Measurements from ENCODE around the gene DSE. TPM values are rescaled to one million over a fixed set of nuclear protein-coding genes. Genes with fewer than 3 reads are reported as not detected.
"Not testable (repeated sequence)": the region's sequence is repeated elsewhere in the genome, so short reads cannot be mapped to it uniquely, and the experiment has no call there.

The DSE gene
- total RNA-seq, 4 donors from 2014 or later: 22.2 to 32.8 (median 30.5) TPM

DNA sequence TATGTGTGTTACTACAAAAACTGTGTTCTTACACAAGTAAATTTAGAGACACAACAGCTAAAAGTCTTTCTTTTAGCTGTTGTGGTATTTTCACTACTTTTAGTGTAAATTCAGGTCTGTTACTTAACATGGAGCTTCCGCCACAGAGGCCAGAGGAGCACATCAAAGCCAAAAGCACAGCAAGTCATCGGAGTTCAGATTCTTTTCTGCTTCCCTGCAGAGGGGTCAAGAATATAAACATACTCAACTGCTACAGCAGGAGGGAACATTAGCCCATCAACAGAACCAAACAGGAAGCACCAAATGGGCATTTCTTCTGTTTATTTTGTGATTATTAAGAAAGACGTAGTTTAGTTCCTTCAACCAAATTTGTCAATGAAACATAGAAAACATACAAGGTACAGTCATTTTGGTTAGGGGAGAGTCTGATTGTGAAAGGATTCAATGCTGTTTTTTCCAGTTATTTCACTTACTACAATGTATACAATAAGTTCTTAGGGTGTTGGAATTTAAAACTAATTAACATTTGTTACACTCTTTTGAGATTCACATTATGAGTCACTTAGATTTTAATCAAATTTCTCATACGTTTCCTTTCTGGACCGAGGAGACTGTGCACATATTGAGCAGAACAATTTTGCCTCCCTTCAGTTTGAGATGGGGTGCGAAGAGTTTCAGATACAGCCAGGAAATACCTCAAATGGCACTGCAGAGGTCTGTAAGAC, 42.8 kb upstream of the DSE start:
- Histone ChIP-seq H3K9me3 (no peaks in the 10 kb centered on the region), H3K27me3 (no peaks in the 10 kb centered on the region), H3K4me3 (replicated peaks in 1 of 3) (no peak overlapping the region), H3K27ac (no peak overlapping the region), H3K36me3 (no peaks in the 10 kb centered on the region), H3K4me1 (no peaks in the 10 kb centered on the region)
- intact Hi-C loops (cut with DNase I): no loop called here
- no peak for TF ChIP-seq POLR2A (IDR thresholded peaks at IDR 0.05)
- TF ChIP-seq, protein P1, sequence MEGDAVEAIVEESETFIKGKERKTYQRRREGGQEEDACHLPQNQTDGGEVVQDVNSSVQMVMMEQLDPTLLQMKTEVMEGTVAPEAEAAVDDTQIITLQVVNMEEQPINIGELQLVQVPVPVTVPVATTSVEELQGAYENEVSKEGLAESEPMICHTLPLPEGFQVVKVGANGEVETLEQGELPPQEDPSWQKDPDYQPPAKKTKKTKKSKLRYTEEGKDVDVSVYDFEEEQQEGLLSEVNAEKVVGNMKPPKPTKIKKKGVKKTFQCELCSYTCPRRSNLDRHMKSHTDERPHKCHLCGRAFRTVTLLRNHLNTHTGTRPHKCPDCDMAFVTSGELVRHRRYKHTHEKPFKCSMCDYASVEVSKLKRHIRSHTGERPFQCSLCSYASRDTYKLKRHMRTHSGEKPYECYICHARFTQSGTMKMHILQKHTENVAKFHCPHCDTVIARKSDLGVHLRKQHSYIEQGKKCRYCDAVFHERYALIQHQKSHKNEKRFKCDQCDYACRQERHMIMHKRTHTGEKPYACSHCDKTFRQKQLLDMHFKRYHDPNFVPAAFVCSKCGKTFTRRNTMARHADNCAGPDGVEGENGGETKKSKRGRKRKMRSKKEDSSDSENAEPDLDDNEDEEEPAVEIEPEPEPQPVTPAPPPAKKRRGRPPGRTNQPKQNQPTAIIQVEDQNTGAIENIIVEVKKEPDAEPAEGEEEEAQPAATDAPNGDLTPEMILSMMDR (IDR thresholded peaks at IDR 0.05): no peak
- 81 to 84% methylated on average over 6 of the region's 6 CpGs for WGBS, 2 donors
- no peak for DNase-seq

- WGBS, 2 donors: 79 to 84% methylated on average over 1 of the region's 1 CpG
- Histone ChIP-seq H3K4me3 (replicated peaks in 1 of 3) (no peak overlapping the region), H3K36me3 (no peaks in the 10 kb centered on the region), H3K27me3 (no peaks in the 10 kb centered on the region), H3K27ac (no peak overlapping the region), H3K4me1 (no peaks in the 10 kb centered on the region), H3K9me3 (no peaks in the 10 kb centered on the region)
- no peak for DNase-seq
- intact Hi-C loops (cut with DNase I): no loop called here
- TF ChIP-seq POLR2A (IDR thresholded peaks at IDR 0.05): no peak
- TF ChIP-seq, protein P1 (IDR thresholded peaks at IDR 0.05): no peak
Observed at GRCh38 chr6:116328528-116328903, 42.2 kb upstream of the DSE start.

DNA sequence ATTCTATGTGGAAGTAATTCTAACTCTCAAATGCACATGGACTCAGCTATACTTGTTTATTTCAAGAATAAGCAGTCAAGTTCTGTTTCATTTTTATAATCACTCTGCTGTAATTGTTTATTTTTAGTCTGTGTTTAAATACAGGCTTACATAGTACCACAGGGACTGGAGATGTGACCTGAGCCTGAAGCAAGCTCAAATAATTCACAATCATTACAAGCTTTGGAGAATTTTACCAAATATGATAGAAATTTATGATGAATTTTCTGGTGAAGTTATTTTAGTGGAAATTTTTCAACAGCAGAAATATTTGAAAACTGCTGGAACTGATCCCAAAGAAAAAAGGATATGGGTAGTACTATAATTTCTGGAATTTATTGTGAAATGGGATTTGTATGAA, 41.6 kb upstream of the DSE start:
- Histone ChIP-seq H3K36me3 (no peaks in the 10 kb centered on the region), H3K27me3 (no peaks in the 10 kb centered on the region), H3K4me1 (no peaks in the 10 kb centered on the region), H3K4me3 (replicated peaks in 1 of 3) (no peak overlapping the region), H3K9me3 (no peaks in the 10 kb centered on the region), H3K27ac (no peak overlapping the region)
- intact Hi-C loops (cut with DNase I): no loop called here
- no peak for DNase-seq
- TF ChIP-seq POLR2A (IDR thresholded peaks at IDR 0.05): no peak
- TF ChIP-seq, protein P1 (IDR thresholded peaks at IDR 0.05): no peak

DNA sequence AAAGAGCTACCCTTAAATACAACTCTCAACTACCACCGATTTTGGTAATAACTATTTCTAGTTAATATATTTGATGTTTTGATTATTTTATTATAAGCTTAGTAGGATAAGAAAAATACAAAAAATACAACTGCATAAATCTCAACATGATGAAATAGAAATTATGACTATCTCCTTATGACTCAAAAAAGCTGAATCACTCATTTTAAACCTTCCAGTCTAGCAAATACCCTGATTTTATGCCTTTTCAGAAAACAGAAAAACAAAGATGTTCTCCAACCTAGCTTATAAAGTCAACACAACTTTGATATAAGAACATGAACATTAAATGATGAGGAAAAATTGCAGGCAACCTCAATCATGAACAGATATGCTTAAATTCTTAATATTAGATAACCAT, 40.2 kb upstream of the DSE start:
- WGBS, 2 donors: 97 to 99% methylated on average over 1 of the region's 1 CpG
- H3K36me3 ChIP-seq: no peaks in the 10 kb centered on the region
- TF ChIP-seq POLR2A (IDR thresholded peaks at IDR 0.05): no peak
- TF ChIP-seq, protein P1 (IDR thresholded peaks at IDR 0.05): no peak
- no peaks in the 10 kb centered on the region for H3K27me3 ChIP-seq
- no peak for DNase-seq
- intact Hi-C loops (cut with DNase I): no loop called here
- no peaks in the 10 kb centered on the region for H3K9me3 ChIP-seq
- no peak overlapping the region for H3K4me3 ChIP-seq (replicated peaks in 1 of 3)
- H3K4me1 ChIP-seq: no peaks in the 10 kb centered on the region
- H3K27ac ChIP-seq: no peak overlapping the region

GRCh38 chr6:116332096-116332495, 38.7 kb upstream of the DSE start:
- Histone ChIP-seq H3K27me3 (no peaks in the 10 kb centered on the region), H3K4me1 (no peaks in the 10 kb centered on the region), H3K27ac (no peak overlapping the region), H3K9me3 (no peaks in the 10 kb centered on the region), H3K36me3 (no peaks in the 10 kb centered on the region), H3K4me3 (replicated peaks in 1 of 3) (no peak overlapping the region)
- no peak for DNase-seq
- TF ChIP-seq, protein P1 (IDR thresholded peaks at IDR 0.05): no peak
- TF ChIP-seq POLR2A (IDR thresholded peaks at IDR 0.05): no peak
- intact Hi-C loops (cut with DNase I): no loop called here

DNA sequence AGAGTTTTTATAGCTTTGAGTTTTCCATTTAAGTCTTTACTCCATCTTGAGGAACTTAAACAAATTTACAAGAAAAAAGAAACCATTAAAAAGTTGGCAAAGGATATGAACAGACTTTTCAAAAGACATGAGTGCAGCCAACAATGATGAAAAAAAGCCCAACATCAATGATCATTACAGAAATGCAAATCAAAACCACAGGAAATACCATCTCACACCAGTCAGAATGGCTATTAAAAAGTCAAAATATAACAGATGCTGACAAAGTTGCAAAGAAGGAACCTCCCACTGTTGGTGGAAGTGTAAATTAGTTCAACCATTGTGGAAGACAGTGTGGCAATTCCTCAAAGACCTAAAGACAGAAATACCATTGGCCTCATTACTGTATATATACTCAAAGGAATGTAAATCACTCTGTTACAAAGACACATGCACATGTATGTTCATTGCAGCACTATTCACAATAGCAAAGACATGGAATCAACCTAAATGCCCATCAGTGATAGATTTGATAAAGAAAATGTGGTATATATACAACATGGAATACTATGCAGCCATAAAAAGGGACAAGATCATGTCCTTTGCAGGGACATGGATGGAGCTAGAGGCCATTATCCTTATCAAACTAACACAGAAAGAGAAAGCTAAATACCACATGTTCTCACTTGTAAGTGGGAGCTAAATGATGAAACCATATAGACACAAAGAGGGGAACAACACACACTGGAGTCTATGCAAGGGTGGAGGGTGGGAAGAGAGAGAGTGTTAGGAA, 35.9 kb upstream of the DSE start:
- H3K36me3 ChIP-seq; H3K27me3 ChIP-seq; H3K27ac ChIP-seq; H3K4me1 ChIP-seq; H3K4me3 ChIP-seq (replicated peaks in 1 of 3); DNase-seq; intact Hi-C loops (cut with DNase I); H3K9me3 ChIP-seq: not testable (repeated sequence)
